ENCODE data around the gene RTP1.
"Not testable (repeated sequence)": the region's sequence is repeated elsewhere in the genome, so short reads cannot be mapped to it uniquely, and the experiment has no call there.

The RTP1 gene

GRCh38 chr3:187183210-187183862, 13.9 kb upstream of the RTP1 start:
- in situ Hi-C loops (cut with HindIII; ENCODE audit: low pct_unique_long_range_greater_than_20kb, low sequenced_read_pairs) = no loop called here
- TF ChIP-seq JUND (IDR thresholded peaks at IDR 0.05; ENCODE audit: low read depth) = no peak
- DNase-seq (ENCODE audit: low read depth in 1 of 2, low spot score in 1 of 2) = no peak

- DNase-seq (ENCODE audit: low read depth in 1 of 2, low spot score in 1 of 2) = no peak
- no peak for TF ChIP-seq JUND (IDR thresholded peaks at IDR 0.05; ENCODE audit: low read depth)
- in situ Hi-C loops (cut with HindIII; ENCODE audit: low pct_unique_long_range_greater_than_20kb, low sequenced_read_pairs) = no loop called here
Measured at GRCh38 chr3:187183903-187184302, 13.4 kb upstream of the RTP1 start.

- TF ChIP-seq JUND (IDR thresholded peaks at IDR 0.05; ENCODE audit: low read depth) = no peak
- DNase-seq (ENCODE audit: low read depth in 1 of 2, low spot score in 1 of 2) = no peak
- in situ Hi-C loops (cut with HindIII; ENCODE audit: low pct_unique_long_range_greater_than_20kb, low sequenced_read_pairs) = no loop called here
Measured at GRCh38 chr3:187185759-187186158, 11.5 kb upstream of the RTP1 start.

DNA sequence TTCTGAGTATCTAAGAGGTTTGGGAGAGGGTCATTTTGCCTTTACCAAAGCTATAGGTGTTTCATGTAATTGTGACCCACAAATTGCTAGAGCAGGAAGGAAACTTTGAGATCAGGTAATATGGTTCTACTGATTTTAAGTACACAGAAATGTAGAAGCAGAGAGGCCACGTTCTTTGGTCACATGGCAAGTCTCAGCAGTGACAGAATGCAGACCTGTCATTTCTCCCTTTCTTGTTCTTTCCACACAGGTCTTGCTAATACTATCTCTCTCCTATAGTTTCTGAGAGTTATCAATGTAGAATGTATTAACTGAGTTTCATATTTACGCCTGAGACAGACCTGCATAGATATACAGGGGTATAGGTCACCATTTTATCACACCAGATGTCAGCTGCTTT, 10.9 kb upstream of the RTP1 start:
- no peak for TF ChIP-seq JUND (IDR thresholded peaks at IDR 0.05; ENCODE audit: low read depth)
- DNase-seq (ENCODE audit: low read depth in 1 of 2, low spot score in 1 of 2) = no peak
- in situ Hi-C loops (cut with HindIII; ENCODE audit: low pct_unique_long_range_greater_than_20kb, low sequenced_read_pairs) = no loop called here

DNA sequence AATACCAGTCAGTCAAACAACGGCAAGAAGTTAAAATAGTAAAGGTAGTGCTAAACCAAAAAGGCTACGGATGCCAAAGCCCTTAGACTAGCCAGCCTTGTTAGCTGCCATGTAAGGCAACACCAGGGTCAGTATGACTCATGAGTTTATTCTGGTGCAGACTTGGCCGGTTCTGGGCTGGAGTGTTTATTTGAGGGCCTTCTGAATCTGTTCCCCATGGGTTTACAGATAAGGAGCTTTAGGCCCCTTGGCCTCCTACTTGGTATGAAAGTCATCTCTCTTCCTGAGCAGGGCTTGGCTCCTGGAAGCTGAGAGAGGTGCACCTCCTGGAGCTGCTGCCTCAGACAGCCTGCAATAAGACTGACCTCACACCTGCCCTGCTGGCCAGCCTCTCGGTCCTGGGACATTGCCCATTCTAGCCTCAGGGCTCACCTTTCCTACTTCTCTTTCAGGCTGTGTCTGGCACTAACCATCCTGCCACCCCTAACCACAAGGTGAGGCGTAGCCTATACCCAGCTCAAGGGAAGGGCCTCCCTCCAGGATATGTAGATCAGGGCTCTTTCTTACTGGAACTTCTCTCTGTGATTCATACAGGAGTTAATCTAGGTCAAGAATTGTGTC, 10.4 kb upstream of the RTP1 start:
- no peak for TF ChIP-seq JUND (IDR thresholded peaks at IDR 0.05; ENCODE audit: low read depth)
- in situ Hi-C loops (cut with HindIII; ENCODE audit: low pct_unique_long_range_greater_than_20kb, low sequenced_read_pairs) = no loop called here
- peak in 1 of 2 experiments; percentile 58 for DNase-seq (ENCODE audit: low read depth in 1 of 2, low spot score in 1 of 2)

- in situ Hi-C loops (cut with HindIII; ENCODE audit: low pct_unique_long_range_greater_than_20kb, low sequenced_read_pairs) = no loop called here
- no peak for TF ChIP-seq JUND (IDR thresholded peaks at IDR 0.05; ENCODE audit: low read depth)
- no peak for DNase-seq (ENCODE audit: low read depth in 1 of 2, low spot score in 1 of 2)
Measured at GRCh38 chr3:187188931-187189330, 8.4 kb upstream of the RTP1 start.

DNA sequence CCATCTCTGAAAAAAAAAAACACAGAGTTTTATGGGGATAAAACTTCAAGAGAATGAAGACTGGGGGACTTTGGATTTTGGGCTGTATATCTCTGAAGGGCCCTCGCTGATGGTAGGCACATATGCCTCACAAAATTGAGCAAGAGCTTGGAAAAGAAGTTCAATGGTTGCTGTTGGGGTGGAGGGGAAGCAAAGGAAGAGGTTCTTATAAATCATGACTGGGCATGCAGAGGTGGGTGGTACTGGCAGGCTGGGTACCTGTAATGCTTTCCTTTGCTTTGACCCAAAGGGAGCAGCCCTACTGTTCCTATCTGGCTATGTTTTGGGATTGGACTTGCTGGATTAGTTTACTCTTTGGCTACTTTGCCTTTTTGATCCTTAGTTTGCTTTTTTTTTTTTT, 6.0 kb upstream of the RTP1 start:
- no peak for DNase-seq (ENCODE audit: low read depth in 1 of 2, low spot score in 1 of 2)
- in situ Hi-C loops (cut with HindIII; ENCODE audit: low pct_unique_long_range_greater_than_20kb, low sequenced_read_pairs) = no loop called here
- TF ChIP-seq JUND (IDR thresholded peaks at IDR 0.05; ENCODE audit: low read depth) = no peak

DNA sequence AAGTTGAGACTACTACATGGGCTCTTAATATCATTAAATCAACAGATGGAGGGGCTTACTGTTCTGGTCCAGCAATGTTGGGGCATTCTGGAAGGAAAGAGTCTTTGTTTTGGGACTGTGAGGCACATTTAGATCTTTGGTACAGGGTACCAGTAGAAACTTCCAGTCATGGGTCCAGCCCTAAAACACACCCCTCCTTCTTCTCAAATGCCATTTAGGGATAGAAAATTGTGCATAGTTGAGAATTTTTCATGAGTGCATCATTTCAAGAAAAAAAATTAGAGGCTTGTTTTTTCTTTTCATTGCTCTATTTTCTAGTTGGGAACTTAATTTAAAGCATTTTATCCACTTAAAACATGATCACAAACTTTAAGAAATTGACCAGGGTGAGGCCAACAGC, 4.1 kb upstream of the RTP1 start:
- no peak for DNase-seq (ENCODE audit: low read depth in 1 of 2, low spot score in 1 of 2)
- in situ Hi-C loops (cut with HindIII; ENCODE audit: low pct_unique_long_range_greater_than_20kb, low sequenced_read_pairs) = no loop called here
- TF ChIP-seq JUND (IDR thresholded peaks at IDR 0.05; ENCODE audit: low read depth) = no peak

DNA sequence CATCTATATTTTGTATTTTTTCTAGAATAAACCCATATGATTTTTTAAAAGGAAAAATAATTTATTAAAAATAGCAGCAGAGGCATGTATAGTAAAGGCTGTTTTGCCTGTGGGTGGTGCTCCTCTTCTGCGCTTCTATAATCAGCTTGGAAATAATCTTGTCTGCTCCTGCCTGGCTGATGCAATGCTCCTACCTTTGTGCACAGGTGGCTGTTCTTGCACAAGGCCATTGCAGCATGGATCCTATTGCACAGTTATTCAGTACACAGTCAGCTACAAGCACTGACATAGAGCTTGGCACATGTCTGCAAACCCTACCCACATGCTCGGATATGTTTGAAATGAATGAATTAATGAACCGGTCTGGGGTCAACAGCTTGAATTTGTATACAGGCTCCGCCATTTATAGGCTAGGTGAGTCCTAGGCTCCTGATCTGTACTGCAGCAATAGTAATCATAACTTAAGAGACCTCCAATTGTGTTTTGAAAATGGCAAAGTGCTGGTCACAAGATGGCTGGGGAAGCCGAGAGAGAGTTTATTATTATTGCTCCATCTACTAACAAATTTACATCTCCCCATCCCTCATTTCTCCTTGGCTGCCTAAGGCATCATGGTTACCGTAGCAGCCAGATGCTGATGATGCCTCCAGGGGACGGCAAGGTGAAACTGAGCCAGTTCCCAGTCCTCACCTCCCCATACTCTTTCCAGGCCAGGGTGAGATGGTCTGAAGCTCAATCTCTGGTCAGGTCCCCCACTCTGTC, 532 bp upstream of the RTP1 start:
- no peak for DNase-seq (ENCODE audit: low read depth in 1 of 2, low spot score in 1 of 2)
- TF ChIP-seq JUND (IDR thresholded peaks at IDR 0.05; ENCODE audit: low read depth) = no peak
- in situ Hi-C loops (cut with HindIII; ENCODE audit: low pct_unique_long_range_greater_than_20kb, low sequenced_read_pairs) = no loop called here

GRCh38 chr3:187198490-187198889, 1.2 kb downstream of the RTP1 start:
- TF ChIP-seq JUND (IDR thresholded peaks at IDR 0.05; ENCODE audit: low read depth) = no peak
- no peak for DNase-seq (ENCODE audit: low read depth in 1 of 2, low spot score in 1 of 2)
- in situ Hi-C loops (cut with HindIII; ENCODE audit: low pct_unique_long_range_greater_than_20kb, low sequenced_read_pairs) = no loop called here

DNA sequence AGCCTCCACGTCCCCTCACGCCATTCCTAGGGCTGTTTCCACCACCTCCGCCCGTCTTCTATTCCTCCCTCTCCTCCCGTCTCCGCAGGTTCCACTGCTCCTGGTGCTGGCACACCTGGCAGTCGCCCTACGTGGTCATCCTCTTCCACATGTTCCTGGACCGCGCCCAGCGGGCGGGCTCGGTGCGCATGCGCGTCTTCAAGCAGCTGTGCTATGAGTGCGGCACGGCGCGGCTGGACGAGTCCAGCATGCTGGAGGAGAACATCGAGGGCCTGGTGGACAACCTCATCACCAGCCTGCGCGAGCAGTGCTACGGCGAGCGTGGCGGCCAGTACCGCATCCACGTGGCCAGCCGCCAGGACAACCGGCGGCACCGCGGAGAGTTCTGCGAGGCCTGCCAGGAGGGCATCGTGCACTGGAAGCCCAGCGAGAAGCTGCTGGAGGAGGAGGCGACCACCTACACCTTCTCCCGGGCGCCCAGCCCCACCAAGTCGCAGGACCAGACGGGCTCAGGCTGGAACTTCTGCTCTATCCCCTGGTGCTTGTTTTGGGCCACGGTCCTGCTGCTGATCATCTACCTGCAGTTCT, 2.3 kb downstream of the RTP1 start:
- in situ Hi-C loops (cut with HindIII; ENCODE audit: low pct_unique_long_range_greater_than_20kb, low sequenced_read_pairs); DNase-seq (ENCODE audit: low read depth in 1 of 2, low spot score in 1 of 2): not testable (repeated sequence)

DNA sequence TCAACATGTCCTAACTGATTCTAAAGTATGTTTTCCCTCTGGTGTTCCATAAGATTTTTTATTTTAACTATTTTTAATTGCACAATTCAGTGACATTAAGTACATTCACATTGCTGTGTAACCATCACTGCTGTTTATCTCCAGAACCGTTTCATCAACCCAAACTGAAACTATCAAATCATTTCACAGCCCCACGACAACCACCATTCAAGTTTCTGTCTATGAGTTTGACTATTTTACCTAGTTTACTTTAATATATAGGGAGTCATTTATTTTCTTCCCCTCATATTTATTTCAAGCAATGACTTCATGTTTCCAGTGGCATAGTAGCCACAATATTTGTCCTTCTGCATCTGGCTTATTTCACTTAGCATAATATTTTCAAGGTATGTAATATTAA, 8.4 kb downstream of the RTP1 start:
- in situ Hi-C loops (cut with HindIII; ENCODE audit: low pct_unique_long_range_greater_than_20kb, low sequenced_read_pairs) = no loop called here
- no peak for DNase-seq (ENCODE audit: low read depth in 1 of 2, low spot score in 1 of 2)
- TF ChIP-seq JUND (IDR thresholded peaks at IDR 0.05; ENCODE audit: low read depth) = no peak

- no peak for DNase-seq (ENCODE audit: low read depth in 1 of 2, low spot score in 1 of 2)
- in situ Hi-C loops (cut with HindIII; ENCODE audit: low pct_unique_long_range_greater_than_20kb, low sequenced_read_pairs) = no loop called here
- TF ChIP-seq JUND (IDR thresholded peaks at IDR 0.05; ENCODE audit: low read depth) = no peak
Measured at GRCh38 chr3:187207062-187207461, 9.8 kb downstream of the RTP1 start.

All from T47D (cell line).